ENCODE measurements around the gene SV2B. TPM values are rescaled to one million over a fixed set of nuclear protein-coding genes. Genes with fewer than 3 reads are reported as not detected.

SV2B gene
- total RNA-seq, 3 donors from 2014 or later: 0.44 to 4.9 (median 2.2) TPM

DNA sequence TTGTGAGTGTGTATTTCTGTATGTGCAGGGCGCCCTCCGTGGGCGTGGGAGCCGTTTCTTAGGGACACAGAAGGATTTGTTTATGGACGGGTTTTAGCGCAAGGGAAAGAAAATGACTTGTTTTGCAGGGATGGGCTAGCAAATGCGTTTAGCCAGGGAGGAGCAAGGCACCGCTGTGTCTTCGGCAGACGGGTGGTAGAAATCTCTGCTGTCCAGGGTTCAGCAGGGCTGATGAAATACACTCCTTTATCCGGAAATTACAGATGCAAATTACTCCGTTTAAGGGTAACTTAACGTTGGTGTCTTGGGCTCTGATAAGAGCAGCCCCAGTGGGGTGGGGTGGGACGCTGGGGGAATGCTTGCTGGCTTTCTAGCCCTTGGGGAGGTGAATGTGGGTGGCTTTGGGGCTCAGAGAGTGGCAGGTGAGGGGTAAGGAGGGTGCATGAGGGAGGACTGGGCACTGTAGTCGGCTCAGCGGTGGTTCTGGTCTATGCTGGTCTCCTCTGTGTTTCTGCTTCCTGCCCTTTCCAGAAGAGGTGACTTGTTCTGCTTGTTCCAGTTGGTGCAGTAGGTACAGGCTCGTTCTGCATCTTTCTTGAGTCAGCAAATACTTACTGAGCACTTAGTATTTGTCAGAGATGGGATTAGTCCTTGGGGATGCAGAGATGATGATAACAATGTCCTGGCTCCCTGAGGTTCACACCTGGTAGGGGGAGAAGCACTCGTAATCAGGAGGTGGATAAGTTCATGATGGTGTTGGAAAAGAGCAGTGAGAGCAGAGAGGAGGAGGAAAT, 954 bp downstream of the SV2B start:
- no peaks in the 10 kb centered on the region for H3K9me3 ChIP-seq
- H3K4me3 ChIP-seq: peak overlapping the region; percentile 50 to 67 (median 51)
- intact Hi-C loops (cut with DNase I; ENCODE audit: low total_unique reads): no loop called here
- TF ChIP-seq, protein P1, sequence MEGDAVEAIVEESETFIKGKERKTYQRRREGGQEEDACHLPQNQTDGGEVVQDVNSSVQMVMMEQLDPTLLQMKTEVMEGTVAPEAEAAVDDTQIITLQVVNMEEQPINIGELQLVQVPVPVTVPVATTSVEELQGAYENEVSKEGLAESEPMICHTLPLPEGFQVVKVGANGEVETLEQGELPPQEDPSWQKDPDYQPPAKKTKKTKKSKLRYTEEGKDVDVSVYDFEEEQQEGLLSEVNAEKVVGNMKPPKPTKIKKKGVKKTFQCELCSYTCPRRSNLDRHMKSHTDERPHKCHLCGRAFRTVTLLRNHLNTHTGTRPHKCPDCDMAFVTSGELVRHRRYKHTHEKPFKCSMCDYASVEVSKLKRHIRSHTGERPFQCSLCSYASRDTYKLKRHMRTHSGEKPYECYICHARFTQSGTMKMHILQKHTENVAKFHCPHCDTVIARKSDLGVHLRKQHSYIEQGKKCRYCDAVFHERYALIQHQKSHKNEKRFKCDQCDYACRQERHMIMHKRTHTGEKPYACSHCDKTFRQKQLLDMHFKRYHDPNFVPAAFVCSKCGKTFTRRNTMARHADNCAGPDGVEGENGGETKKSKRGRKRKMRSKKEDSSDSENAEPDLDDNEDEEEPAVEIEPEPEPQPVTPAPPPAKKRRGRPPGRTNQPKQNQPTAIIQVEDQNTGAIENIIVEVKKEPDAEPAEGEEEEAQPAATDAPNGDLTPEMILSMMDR (IDR thresholded peaks at IDR 0.05): no peak
- TF ChIP-seq POLR2AphosphoS5 (IDR thresholded peaks at IDR 0.05) (no peak), POLR2A (IDR thresholded peaks at IDR 0.05) (no peak)
- DNase-seq (ENCODE audit: low spot score in 2 of 2): no peak
- H3K4me1 ChIP-seq: no peaks in the 10 kb centered on the region
- H3K27ac ChIP-seq: no peak overlapping the region
- H3K36me3 ChIP-seq: no peaks in the 10 kb centered on the region
- H3K27me3 ChIP-seq: peaks cover 0 to 57% of the 10 kb centered on the region in 2 donors

DNA sequence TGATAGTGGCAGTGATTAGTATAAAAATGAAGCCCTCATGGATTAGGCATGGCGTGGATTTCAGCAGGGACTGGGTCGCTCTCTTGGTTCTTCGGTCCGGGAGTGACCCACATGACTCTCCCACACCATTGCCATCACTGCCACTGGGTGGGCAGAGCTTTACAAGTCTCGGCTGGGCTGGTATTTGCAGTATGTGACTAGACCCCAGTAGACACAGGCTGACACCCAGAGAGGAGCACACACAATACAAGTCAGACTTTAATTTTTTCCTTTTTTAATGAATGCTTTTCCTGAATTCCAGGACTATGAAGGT, 1.5 kb downstream of the SV2B start:
- no peaks in the 10 kb centered on the region for H3K9me3 ChIP-seq
- no peak overlapping the region for H3K27ac ChIP-seq
- peaks cover 0 to 57% of the 10 kb centered on the region in 2 donors for H3K27me3 ChIP-seq
- intact Hi-C loops (cut with DNase I; ENCODE audit: low total_unique reads): no loop called here
- H3K4me3 ChIP-seq: no peak overlapping the region
- TF ChIP-seq, protein P1 (IDR thresholded peaks at IDR 0.05): no peak
- TF ChIP-seq POLR2AphosphoS5 (IDR thresholded peaks at IDR 0.05) (no peak), POLR2A (IDR thresholded peaks at IDR 0.05) (no peak)
- no peak for DNase-seq (ENCODE audit: low spot score in 2 of 2)
- no peaks in the 10 kb centered on the region for H3K4me1 ChIP-seq
- H3K36me3 ChIP-seq: no peaks in the 10 kb centered on the region

DNA sequence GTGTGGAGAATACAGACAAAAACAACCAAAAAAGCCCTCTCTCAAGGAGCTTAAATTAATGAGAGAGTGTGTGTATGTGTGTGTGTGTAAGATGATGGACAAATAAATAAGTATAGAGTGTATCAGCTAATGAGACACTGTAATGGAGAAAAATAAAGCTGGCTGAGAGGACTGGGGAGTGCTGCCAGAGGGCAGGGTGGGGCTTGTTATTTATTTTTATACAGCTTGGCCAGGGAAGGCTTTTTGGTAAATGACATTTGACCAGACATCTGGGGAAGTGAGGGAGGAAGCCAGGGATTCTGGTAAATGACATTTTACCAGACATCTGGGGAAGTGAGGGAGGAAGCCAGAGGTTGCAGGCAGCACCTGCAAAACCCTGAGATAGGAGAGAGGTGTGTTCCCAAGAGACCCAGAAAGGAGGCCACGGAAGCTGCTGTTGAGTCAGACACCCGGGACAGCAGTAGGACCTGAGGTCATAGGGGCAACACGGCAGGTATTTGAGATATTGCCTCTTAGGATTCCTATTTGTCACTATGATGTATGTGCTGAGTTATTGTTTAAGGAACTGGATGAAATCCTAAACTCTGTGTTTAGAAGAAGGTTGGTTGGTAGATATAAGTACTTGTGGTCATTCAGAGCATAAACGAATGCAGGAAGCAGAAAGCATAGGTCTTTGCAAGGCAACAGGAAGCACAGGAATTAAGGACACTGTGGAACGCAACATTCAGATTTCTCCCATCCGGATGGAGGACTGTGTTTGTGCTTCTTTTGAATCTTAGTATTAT, 2.7 kb downstream of the SV2B start:
- Histone ChIP-seq H3K4me1 (no peaks in the 10 kb centered on the region), H3K27me3 (peaks cover 0 to 50% of the 10 kb centered on the region in 2 donors), H3K27ac (no peak overlapping the region), H3K4me3 (no peak overlapping the region), H3K36me3 (no peaks in the 10 kb centered on the region), H3K9me3 (no peaks in the 10 kb centered on the region)
- no peak for TF ChIP-seq POLR2AphosphoS5 (IDR thresholded peaks at IDR 0.05)
- no peak for TF ChIP-seq POLR2A (IDR thresholded peaks at IDR 0.05)
- no peak for DNase-seq (ENCODE audit: low spot score in 2 of 2)
- intact Hi-C loops (cut with DNase I; ENCODE audit: low total_unique reads): no loop called here

DNA sequence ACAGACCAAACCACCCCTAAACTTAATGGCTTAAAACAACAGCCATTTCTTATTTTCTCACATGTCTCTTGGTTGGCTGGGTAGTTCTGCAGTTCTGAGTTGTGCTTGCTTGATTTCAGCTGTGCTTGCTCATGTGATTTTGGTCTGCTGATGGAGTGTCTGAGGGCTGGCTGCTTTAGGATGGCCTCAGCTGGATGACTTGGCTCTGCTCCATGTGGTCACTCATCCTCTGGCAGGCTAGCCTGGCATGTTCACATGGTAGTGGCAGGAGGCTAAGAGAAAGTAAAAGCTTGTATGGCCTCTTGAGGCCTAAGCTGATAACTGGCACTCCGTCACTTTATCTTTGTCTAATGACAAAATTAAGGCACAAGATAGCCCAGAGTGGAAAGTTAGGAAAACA, 4.1 kb downstream of the SV2B start:
- Histone ChIP-seq H3K27me3 (peaks cover 0 to 36% of the 10 kb centered on the region in 2 donors), H3K27ac (no peak overlapping the region), H3K4me3 (no peak overlapping the region), H3K4me1 (no peaks in the 10 kb centered on the region), H3K9me3 (no peaks in the 10 kb centered on the region), H3K36me3 (no peaks in the 10 kb centered on the region)
- DNase-seq (ENCODE audit: low spot score in 2 of 2): no peak
- TF ChIP-seq, protein P1 (IDR thresholded peaks at IDR 0.05): no peak
- TF ChIP-seq POLR2A (IDR thresholded peaks at IDR 0.05): no peak
- TF ChIP-seq POLR2AphosphoS5 (IDR thresholded peaks at IDR 0.05): no peak
- intact Hi-C loops (cut with DNase I; ENCODE audit: low total_unique reads): no loop called here

DNA sequence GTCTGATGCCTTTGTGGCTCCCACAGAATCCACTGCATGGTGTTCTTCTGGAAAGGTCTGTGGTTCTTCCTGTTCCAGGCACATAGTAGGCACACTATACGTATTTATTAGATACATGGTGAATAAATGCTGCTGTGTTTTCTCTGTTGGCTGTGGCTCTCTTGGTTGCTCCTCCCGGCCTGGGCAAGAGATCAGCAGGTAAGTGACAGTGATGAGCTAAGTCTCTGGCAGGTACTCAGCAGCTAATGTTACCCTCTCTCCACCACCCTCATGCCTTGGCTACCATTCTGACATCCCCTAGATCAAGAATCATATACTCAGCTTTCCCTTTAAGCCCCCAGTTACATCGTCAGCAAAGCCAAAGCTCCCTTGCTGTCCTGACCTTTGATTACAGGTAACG, 8.4 kb downstream of the SV2B start:
- intact Hi-C loops (cut with DNase I; ENCODE audit: low total_unique reads): no loop called here
- Histone ChIP-seq H3K27me3 (peaks cover 0 to 5% of the 10 kb centered on the region in 2 donors), H3K9me3 (no peaks in the 10 kb centered on the region), H3K27ac (no peak overlapping the region), H3K4me3 (no peak overlapping the region), H3K36me3 (no peaks in the 10 kb centered on the region), H3K4me1 (no peaks in the 10 kb centered on the region)
- no peak for DNase-seq (ENCODE audit: low spot score in 2 of 2)
- TF ChIP-seq, protein P1 (IDR thresholded peaks at IDR 0.05): no peak
- TF ChIP-seq POLR2A (IDR thresholded peaks at IDR 0.05) (no peak), POLR2AphosphoS5 (IDR thresholded peaks at IDR 0.05) (no peak)

All from breast epithelium (tissue), 4 donors.